SK-N-SH treated with all-trans-retinoic acid at 6 μM for 48 hours (cell line): Measurements from ENCODE around the gene EPB41L4A.

Source experiments
- BACH2 ChIP-seq: fragments of 250-450 bp; sonication (Bioruptor Pico); IDR thresholded peaks from 2 replicates; pipeline ENCODE4 v1.9.0; 2021; ENCODE audit warnings: mild to moderate bottlenecking, borderline replicate concordance
- ISL1 ChIP-seq: fragments of 250-450 bp; sonication (Bioruptor Pico); IDR thresholded peaks from 2 replicates; pipeline ENCODE4 v2.1.2; 2022; ENCODE audit warnings: mild to moderate bottlenecking, moderate library complexity
- PPARA ChIP-seq: fragments of 250-450 bp; sonication (Bioruptor Pico); IDR thresholded peaks from 2 replicates; pipeline ENCODE4 v1.5.0; 2020; ENCODE audit warnings: mild to moderate bottlenecking, borderline replicate concordance
- SNAI2 ChIP-seq: fragments of 250-450 bp; sonication (Bioruptor Pico); IDR thresholded peaks from 2 replicates; pipeline ENCODE4 v1.5.0; 2020; ENCODE audit warnings: mild to moderate bottlenecking, moderate library complexity
- ZFP3 ChIP-seq: fragments of 250-450 bp; sonication (Bioruptor Pico); IDR thresholded peaks from 2 replicates; pipeline ENCODE4 v1.5.0; 2020; ENCODE audit warnings: mild to moderate bottlenecking, moderate library complexity
- ZNF565 ChIP-seq: fragments of 450-650 bp; formaldehyde crosslinking; conservative IDR thresholded peaks from 2 replicates; pipeline ENCODE4 v1.5.0; 2020; ENCODE audit warnings: low read depth, mild to moderate bottlenecking, moderate library complexity
- ZNF70 ChIP-seq: fragments of 450-650 bp; formaldehyde crosslinking; IDR thresholded peaks from 2 replicates; pipeline ENCODE4 v1.5.0; 2020; ENCODE audit warnings: mild to moderate bottlenecking, moderate library complexity
- ZNF8 ChIP-seq: fragments of 450-650 bp; formaldehyde crosslinking; IDR thresholded peaks from 2 replicates; pipeline ENCODE4 v1.5.0; 2020; ENCODE audit warnings: mild to moderate bottlenecking, moderate library complexity
- TF ChIP-seq, protein P1 (sequence below): fragments of 250-450 bp; sonication (Bioruptor Pico); IDR thresholded peaks from 2 replicates; pipeline ENCODE4 v1.8.0; 2020; ENCODE audit warnings: mild to moderate bottlenecking, moderate library complexity, borderline replicate concordance

DNA sequence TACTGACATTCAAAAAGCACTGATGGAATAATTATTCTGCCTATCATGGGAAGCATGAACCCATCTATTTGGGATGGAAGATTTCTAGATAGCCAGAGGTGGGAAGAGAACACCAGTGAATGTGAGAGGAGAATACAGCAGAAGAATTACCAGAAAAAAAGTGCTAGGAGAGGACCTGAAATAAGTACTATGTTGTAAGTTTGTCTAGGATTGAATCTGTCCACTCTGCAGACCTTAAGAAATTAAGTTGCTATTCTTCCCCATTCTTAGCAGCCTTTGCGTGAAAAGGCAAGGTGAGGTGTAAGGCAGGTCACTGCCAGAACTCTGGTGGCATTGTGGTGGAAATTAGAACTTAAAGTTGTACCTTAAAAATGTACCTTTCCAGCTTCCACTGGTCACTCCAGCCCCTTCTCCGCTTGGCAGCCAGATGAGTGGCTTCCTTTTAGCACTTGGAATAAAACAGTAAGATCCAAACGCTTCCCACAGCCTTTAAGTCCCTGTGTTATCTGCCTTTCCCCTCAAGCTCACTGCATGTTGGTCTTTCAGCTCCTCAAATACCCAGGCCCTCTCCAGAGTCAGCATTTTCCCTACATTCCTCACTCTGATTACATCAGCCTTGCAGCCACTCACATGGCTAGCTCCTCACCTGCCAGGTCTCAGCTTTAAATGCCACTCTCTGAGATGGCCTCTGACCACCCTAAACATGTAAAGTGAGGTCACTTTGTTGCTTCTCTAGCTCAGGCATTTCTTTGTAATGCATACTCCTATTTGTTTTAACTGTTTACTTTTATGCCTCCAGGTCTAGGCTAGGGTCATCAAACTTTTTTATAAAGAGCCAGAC, 253.0 kb downstream of the EPB41L4A start:
- TF ChIP-seq ZNF8 (CRISPR knock-in tag) (no peak), ZFP3 (no peak), ISL1 (no peak), ZNF70 (CRISPR knock-in tag) (no peak), SNAI2 (no peak), PPARA (CRISPR knock-in tag) (no peak), BACH2 (no peak), ZNF565 (CRISPR knock-in tag) (no peak)
- TF ChIP-seq, protein P1, sequence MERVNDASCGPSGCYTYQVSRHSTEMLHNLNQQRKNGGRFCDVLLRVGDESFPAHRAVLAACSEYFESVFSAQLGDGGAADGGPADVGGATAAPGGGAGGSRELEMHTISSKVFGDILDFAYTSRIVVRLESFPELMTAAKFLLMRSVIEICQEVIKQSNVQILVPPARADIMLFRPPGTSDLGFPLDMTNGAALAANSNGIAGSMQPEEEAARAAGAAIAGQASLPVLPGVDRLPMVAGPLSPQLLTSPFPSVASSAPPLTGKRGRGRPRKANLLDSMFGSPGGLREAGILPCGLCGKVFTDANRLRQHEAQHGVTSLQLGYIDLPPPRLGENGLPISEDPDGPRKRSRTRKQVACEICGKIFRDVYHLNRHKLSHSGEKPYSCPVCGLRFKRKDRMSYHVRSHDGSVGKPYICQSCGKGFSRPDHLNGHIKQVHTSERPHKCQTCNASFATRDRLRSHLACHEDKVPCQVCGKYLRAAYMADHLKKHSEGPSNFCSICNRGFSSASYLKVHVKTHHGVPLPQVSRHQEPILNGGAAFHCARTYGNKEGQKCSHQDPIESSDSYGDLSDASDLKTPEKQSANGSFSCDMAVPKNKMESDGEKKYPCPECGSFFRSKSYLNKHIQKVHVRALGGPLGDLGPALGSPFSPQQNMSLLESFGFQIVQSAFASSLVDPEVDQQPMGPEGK (CRISPR knock-in tag): no peak
